Measurements from ENCODE around the gene MMP17.

Gene MMP17

DNA sequence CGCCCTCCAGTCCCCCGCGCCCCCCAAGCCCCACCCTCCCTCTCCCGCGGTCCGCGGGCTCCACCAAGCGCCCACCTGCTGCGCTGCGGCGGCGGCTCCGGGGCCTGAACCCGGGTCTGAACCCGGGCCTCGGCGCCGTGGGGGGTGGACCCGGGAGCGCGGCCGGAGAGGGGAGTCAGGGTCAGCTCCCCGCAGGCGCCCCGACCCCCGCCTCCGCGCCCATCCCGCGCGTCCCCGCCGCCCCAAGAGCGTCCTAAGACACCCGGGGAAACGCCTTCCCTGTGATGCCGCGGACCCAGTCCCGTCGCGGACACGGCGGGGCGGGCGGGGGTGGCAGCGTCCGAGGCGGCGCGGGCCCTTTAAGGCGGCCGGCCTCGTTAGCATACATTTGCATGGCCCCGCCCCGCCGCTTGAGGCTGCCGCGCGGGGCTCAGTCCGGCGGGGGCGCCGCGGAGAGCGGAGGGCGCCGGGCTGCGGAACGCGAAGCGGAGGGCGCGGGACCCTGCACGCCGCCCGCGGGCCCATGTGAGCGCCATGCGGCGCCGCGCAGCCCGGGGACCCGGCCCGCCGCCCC is at the start of gene MMP17:
TSS of gene MMP17 (plus strand) at position 433 of the 574 bp plus-strand sequence. CDS start at position 535, 102 bp downstream.
- DNase-seq (ENCODE audit: low spot score) = peak; percentile 92

GRCh38 chr12:131779027-131779426 is 49.2 kb upstream of the MMP17 start:
- no peak for DNase-seq (ENCODE audit: low spot score)

GRCh38 chr12:131782061-131782460 is 46.1 kb upstream of the MMP17 start:
- DNase-seq (ENCODE audit: low spot score) = peak; percentile 33

DNA sequence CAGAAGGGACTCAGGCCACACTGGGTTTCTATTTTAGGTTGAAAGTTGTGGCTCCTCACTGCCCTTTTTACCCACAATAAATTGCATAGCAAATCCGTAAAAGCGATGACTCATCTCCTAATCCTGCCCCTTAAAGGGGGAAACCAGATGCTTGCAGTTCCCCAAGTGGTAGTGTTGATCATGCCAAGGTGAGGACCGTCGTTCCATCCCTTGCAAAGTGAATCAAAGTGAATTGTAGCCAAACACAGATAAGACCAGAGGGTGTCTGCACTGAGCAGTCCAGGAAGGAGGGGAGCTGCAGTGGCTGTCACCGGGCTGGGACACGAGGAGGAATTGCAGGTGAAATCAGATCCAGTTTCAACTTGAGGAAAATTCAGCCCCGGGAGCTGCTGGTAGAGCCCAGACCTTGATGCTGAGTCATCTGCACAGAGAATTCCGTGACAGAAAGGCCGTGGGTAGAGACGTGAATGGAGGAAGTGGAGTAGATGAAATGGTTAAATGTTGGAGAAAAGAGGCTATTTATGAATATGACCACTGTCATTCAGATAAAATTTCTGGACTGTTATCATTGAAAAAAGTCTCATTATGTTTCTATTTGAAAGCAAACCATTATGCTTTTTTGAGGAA is 44.2 kb upstream of the MMP17 start:
- DNase-seq (ENCODE audit: low spot score) = peak; percentile 82

DNA sequence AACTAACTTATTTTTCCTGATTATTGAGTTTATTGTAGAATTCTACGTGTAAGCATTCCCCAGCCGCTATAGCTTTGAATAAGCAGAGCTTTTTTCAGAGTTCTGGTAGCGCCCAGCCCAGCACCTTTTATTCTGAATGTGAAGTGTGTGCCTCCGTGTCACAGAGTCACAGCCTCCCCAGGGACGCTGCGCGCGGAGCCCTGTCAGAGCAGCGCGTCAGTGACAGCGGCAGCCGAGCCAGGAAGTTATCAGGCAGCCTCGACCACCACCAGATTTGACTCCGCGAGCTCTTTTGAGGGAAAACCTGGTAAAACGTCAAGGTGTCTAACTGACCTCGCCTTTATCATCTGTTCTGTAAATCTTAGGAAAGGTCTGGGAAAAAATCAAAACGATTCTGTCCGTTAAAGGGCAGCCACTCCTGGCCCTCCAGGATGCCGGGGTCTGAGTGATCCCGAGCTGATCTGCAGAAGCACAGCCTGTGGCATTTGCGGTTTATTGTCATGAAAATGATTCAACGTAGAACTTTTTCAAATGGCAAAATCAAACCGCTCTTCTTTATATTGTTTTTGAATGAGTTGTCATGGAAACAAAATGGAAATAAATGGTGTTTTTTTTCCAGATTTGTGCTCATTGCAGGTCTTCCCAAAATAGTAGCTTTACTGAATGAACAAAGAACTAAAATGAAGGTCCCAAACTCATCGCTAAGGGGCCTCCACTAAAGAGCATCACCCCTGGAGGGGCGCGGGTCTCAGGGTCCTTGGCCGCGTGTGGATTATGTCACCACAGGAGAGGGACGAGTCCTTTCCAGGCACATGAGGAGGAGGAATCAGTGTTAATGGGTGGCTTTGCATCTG is 43.1 kb upstream of the MMP17 start:
- DNase-seq (ENCODE audit: low spot score) = no peak

- no peak for DNase-seq (ENCODE audit: low spot score)
Measured at GRCh38 chr12:131785763-131786330, 42.3 kb upstream of the MMP17 start.

DNA sequence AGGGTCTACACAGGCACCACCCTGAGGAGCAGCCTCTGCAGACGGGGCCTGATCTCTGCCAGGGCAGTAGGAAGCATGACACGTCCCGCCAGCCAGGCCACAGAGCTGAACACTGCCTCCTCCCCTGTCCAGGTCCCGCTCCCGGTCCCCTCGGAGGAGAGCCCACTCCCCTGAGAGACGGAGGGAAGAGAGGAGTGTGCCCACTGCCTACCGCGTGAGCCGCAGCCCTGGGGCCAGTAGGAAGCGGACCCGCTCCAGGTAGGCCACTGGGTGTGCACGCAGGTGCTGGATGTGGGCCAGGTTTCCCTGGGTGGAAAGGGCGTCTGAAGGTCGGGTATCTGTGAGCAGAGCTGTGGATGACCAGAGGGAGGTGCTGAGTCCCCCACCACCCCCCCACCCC is 41.9 kb upstream of the MMP17 start:
- DNase-seq (ENCODE audit: low spot score) = no peak

GRCh38 chr12:131787143-131787660 is 41.0 kb upstream of the MMP17 start:
- no peak for DNase-seq (ENCODE audit: low spot score)

GRCh38 chr12:131788070-131788469 is 40.1 kb upstream of the MMP17 start:
- no peak for DNase-seq (ENCODE audit: low spot score)

DNA sequence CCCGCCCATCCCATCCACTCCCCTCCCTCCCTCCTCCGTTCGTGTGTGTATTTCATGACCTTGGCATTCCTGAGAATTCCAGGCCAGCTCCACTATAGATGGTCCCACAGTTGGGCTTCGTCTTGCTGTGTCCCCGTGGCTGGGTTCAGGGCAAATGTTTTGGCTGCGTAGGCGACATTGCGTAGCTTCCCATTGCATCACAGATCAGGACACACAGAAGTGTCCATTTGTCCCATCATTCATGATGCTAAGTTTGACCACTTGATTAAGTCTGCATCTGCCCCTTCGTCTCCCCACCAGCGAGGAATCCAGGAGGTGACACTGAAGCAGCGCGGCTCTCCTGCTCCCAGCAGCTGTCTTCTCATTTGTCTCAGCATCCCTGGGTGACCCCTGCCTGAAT is 38.6 kb upstream of the MMP17 start:
- no peak for DNase-seq (ENCODE audit: low spot score)

GRCh38 chr12:131793243-131794022 is 34.8 kb upstream of the MMP17 start:
- no peak for DNase-seq (ENCODE audit: low spot score)

DNA sequence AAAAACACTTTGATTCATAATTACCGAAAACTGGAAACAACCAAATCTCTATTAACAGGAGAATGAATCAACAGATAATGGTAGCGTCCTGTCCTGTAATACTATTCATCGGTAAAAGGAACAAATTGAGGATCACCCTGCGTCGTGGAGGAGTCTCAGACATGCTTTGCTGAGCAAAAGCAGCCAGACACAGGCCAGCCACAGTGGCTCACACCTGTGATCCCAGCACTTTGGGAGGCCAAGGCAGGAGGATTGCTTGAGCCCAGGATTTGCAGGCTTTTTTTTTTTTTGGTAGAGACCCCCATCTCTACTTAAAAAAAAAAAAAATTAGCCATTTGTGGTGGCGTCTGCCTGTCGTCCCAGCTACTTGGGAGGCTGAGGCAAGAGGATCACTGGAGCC is 34.1 kb upstream of the MMP17 start:
- DNase-seq (ENCODE audit: low spot score) = no peak

DNA sequence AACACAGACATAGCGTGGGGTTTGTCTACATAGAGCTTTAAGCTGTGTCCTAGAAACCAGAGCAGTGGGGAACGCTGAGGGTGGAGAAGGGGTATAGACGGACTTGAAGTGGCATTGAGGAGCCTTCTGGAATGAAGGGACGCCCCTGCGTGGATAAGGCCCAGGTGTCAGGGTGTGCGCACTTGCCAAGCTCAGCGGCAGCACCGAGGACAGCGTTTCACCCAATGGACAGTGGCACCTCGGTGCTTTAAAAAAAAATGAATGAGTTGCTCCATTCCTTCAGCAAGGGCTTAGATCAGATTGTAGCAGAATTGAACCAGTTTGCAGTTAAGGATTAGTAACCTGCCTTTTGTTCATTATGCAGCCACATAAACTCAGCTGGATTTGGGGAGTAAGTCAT is 33.6 kb upstream of the MMP17 start:
- no peak for DNase-seq (ENCODE audit: low spot score)

DNA sequence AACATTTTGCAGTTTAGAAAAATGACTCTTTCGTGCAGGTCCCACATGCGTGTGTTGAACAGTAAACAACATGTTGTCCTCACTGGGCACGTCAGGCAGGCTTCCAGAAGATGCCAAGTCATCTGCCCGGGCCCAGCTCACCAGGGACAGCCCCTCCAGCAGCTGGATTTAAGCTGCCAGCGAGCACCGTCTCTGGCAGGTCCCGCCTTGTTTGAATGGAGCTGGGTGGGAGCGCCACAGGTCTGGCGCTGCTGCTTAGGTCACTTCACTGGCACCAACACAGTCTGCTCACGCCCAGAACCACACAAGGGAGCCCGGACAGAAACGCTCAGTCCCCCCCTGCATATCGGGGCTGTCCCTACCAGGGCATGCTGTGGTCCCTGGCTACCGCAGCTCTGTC is 33.1 kb upstream of the MMP17 start:
- no peak for DNase-seq (ENCODE audit: low spot score)

DNA sequence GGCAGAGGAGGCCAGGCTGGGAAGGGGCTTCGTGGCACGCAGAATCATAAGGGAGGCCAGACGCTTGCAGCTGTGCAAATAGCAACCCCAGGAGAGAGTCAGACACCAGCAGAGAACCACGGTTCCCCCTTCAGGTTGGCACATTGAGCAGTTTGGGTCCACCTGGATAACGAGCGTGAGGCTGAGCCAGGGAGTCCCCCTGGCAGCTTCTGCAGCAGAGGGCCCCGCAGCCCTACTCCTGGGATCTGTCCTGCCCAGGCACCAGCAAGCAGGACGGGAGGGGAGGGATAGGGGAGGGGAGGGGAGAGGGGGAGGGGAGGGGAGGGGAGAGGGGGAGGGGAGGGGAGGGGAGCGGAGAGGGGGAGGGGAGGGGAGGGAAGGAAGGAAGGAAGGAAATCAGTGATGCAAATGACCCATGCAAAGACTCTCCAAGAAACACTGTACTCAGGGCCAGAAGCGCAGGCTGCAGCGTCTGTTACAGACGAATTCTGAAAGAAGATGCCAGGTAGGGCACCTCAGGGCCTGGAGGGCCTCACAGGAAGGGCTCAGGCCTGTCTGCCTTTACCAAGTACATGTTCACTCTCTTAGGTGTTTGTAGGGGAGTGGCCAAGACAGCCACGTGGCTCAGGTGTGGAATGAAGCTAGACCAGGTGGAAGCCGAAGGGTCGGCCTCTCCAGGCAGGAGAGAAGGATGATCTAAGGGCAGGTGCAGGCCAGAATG is 32.3 kb upstream of the MMP17 start:
- DNase-seq (ENCODE audit: low spot score) = no peak

DNA sequence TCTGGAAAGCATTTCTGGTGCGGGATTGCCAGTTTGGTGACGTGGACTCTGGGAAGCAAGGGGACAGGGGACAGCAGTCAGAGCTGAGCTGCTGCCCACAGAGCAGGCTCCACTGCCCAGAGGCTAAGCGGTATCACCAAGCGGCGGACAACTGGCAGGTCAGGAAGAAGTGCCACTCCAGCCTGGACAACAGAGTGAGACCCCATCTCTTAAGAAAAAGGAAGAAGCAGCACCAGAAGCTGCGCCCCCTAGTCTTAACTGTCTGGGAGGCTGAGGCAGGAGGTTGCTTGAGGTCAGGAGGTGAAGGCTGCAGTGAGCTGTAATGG is 31.8 kb upstream of the MMP17 start:
- DNase-seq (ENCODE audit: low spot score) = no peak

DNA sequence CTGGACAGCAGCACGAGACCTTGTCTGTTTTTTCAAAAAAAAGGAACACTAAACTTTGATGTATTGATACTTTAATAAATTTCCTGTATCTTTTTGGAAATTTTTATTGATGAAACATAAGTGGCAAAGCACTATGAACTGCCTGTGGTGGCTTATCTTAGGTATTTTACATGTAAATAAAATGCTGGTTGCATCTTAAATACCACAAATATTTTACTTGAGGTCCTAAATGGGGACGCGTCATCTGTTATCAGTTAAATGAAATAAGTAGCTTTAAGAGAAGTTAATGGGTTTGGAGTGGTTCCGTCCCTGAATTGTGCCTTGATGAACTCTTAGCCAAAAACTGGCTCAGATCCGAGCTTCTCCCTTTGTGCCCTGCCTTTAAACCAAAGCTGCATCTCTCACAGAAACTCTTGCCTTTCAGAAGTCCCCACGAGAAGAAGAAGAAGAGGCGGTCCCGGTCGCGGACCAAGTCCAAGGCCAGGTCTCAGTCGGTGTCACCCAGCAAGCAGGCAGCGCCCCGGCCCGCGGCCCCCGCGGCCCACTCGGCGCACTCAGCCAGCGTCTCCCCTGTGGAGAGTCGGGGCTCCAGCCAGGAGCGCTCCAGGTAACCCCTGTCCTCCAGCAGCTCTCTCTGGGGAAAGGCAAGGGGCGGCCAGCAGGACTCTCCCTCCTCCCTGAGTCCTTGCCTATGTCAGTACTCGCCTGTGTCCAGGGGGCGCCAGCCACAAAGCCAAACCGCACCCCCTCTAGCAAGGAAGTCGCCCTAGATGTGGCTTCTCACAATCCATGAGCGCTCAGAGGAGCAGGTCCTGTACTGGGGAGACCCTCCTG is 31.2 kb upstream of the MMP17 start:
- DNase-seq (ENCODE audit: low spot score) = no peak

GRCh38 chr12:131797588-131797934 is 30.6 kb upstream of the MMP17 start:
- DNase-seq (ENCODE audit: low spot score) = no peak

DNA sequence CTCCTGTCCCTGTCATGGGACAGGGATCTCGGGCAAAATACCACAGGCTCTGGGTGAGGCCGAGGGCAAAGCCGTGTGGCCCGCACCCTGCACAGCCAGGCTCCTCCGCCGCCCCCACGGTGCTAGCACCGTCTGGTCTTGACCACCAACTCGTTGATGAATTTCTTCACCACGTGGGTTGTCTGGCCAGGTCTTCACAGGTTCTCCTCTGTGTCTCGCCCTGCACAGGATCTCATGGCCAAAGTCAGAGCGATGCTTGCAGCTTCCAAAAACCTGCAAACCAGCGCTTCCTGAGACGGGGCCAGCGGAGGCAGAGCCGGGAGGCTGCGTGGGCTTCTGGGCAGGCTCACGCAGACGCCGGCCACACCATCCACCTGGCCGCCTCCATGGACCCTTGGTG is 29.0 kb upstream of the MMP17 start:
- no peak for DNase-seq (ENCODE audit: low spot score)

GRCh38 chr12:131799828-131800593 is 28.2 kb upstream of the MMP17 start:
- DNase-seq (ENCODE audit: low spot score) = no peak
